Urinary bladder (tissue), 4 donors: ENCODE data around the gene XRCC4. TPM values are rescaled to one million over a fixed set of nuclear protein-coding genes. Genes with fewer than 3 reads are reported as not detected.
"Not testable (repeated sequence)": the region's sequence is repeated elsewhere in the genome, so short reads cannot be mapped to it uniquely, and the experiment has no call there.

ENCODE experiments used
- DNase-seq: peaks from one replicate; pipeline ENCODE4 v3.0.0-alpha.2; 2015; ENCODE audit errors: extremely low spot score
- H3K27ac ChIP-seq: one replicate; pipeline ENCODE4 v1.5.1; 2013; ENCODE audit warnings: low read depth, mild to moderate bottlenecking, moderate library complexity
- H3K36me3 ChIP-seq: one replicate; pipeline ENCODE4 v1.6.1; 2013; ENCODE audit warnings: mild to moderate bottlenecking, moderate library complexity; ENCODE audit not compliant: insufficient read depth
- H3K4me1 ChIP-seq: one replicate; pipeline ENCODE4 v1.6.1; 2013; ENCODE audit warnings: mild to moderate bottlenecking, moderate library complexity; ENCODE audit not compliant: insufficient read depth
- H3K4me3 ChIP-seq: one replicate; pipeline ENCODE4 v1.5.1; 2013; ENCODE audit warnings: low read depth, low read length
- WGBS: extraction: QIAGEN DNeasy Blood & Tissue Kit; methylation state at CpG from one replicate; pipeline ENCODE4 v1.1.7; 2013; 5-methylcytosine and 5-hydroxymethylcytosine counted together
- polyA plus RNA-seq: library from polyadenylated mRNA; stranded (reverse); fragments of 200-250 nt; gene quantifications from one replicate; pipeline ENCODE4 v1.2.3, GENCODE V29; 2013
- total RNA-seq: library from RNA; depleted of rRNA; stranded (reverse); fragments of >200 nt; gene quantifications from one replicate; pipeline ENCODE4 v1.2.3, GENCODE V29; 2014
- donor health status: healthy with polysubstance abuse.
- donor health status: healthy.

The XRCC4 gene
- total and polyA plus RNA-seq, 2 donors = 8.0 to 12.1 TPM

- DNase-seq = no peak
- WGBS = 99% methylated on average over 1 of the region's 1 CpG
- Histone ChIP-seq H3K36me3 (no peaks in the 10 kb centered on the region), H3K4me1 (no peaks in the 10 kb centered on the region), H3K27ac (no peak overlapping the region), H3K4me3 (no peak overlapping the region)
Measured at GRCh38 chr5:83151821-83152220, 74.5 kb downstream of the XRCC4 start.

GRCh38 chr5:83152996-83153395 is 75.6 kb downstream of the XRCC4 start:
- WGBS = 84% methylated on average over 4 of the region's 4 CpGs
- H3K36me3 ChIP-seq, H3K27ac ChIP-seq, H3K4me3 ChIP-seq, DNase-seq, H3K4me1 ChIP-seq: not testable (repeated sequence)

- no peak for DNase-seq
- no peaks in the 10 kb centered on the region for H3K36me3 ChIP-seq
- H3K4me1 ChIP-seq = no peaks in the 10 kb centered on the region
- no peak overlapping the region for H3K4me3 ChIP-seq
- H3K27ac ChIP-seq = no peak overlapping the region
- 89% methylated on average over 2 of the region's 2 CpGs for WGBS
Measured at GRCh38 chr5:83156001-83156400, 78.7 kb downstream of the XRCC4 start.

- 33% methylated on average over 2 of the region's 2 CpGs for WGBS
- Histone ChIP-seq H3K36me3 (no peaks in the 10 kb centered on the region), H3K4me1 (no peaks in the 10 kb centered on the region), H3K4me3 (no peak overlapping the region), H3K27ac (no peak overlapping the region)
- DNase-seq = no peak
Measured at GRCh38 chr5:83157163-83157562, 79.8 kb downstream of the XRCC4 start.

- no peak overlapping the region for H3K27ac ChIP-seq
- no peak for DNase-seq
- no peaks in the 10 kb centered on the region for H3K4me1 ChIP-seq
- no peaks in the 10 kb centered on the region for H3K36me3 ChIP-seq
- WGBS = 59% methylated on average over 3 of the region's 3 CpGs
- H3K4me3 ChIP-seq = no peak overlapping the region
Measured at GRCh38 chr5:83162601-83163000, 85.3 kb downstream of the XRCC4 start.

- DNase-seq = no peak
Measured at GRCh38 chr5:83167538-83167937, 90.2 kb downstream of the XRCC4 start.

GRCh38 chr5:83169571-83170337 is 92.4 kb downstream of the XRCC4 start:
- Histone ChIP-seq H3K4me1 (no peaks in the 10 kb centered on the region), H3K27ac (no peak overlapping the region), H3K4me3 (no peak overlapping the region), H3K36me3 (no peaks in the 10 kb centered on the region)
- no peak for DNase-seq
- 69% methylated on average over 2 of the region's 2 CpGs for WGBS

More at GRCh38 chr5:83167538-83167937, 90.2 kb downstream of the XRCC4 start:
- Histone ChIP-seq H3K36me3 (no peaks in the 10 kb centered on the region), H3K4me1 (no peaks in the 10 kb centered on the region), H3K4me3 (no peak overlapping the region), H3K27ac (no peak overlapping the region)

- H3K4me3 ChIP-seq = no peak overlapping the region
- no peak for DNase-seq
- H3K27ac ChIP-seq = no peak overlapping the region
- WGBS = 90% methylated on average over 1 of the region's 1 CpG
- H3K4me1 ChIP-seq = no peaks in the 10 kb centered on the region
- H3K36me3 ChIP-seq = no peaks in the 10 kb centered on the region
Measured at GRCh38 chr5:83172011-83172410, 94.7 kb downstream of the XRCC4 start.

- H3K4me3 ChIP-seq = no peak overlapping the region
- no peak overlapping the region for H3K27ac ChIP-seq
- H3K4me1 ChIP-seq = no peaks in the 10 kb centered on the region
- no peaks in the 10 kb centered on the region for H3K36me3 ChIP-seq
- no peak for DNase-seq
Measured at GRCh38 chr5:83172655-83173054, 95.3 kb downstream of the XRCC4 start.

- H3K4me3 ChIP-seq = no peak overlapping the region
- no peaks in the 10 kb centered on the region for H3K36me3 ChIP-seq
- 96% methylated on average over 2 of the region's 2 CpGs for WGBS
- H3K4me1 ChIP-seq = no peaks in the 10 kb centered on the region
- no peak overlapping the region for H3K27ac ChIP-seq
- DNase-seq = no peak
Measured at GRCh38 chr5:83173826-83174225, 96.5 kb downstream of the XRCC4 start.

GRCh38 chr5:83177803-83178202 is 100.5 kb downstream of the XRCC4 start:
- no peak for DNase-seq
- H3K4me1 ChIP-seq = no peaks in the 10 kb centered on the region
- no peak overlapping the region for H3K27ac ChIP-seq
- H3K36me3 ChIP-seq = no peaks in the 10 kb centered on the region
- no peak overlapping the region for H3K4me3 ChIP-seq
- WGBS = 99% methylated on average over 2 of the region's 2 CpGs

- H3K36me3 ChIP-seq = no peaks in the 10 kb centered on the region
- no peak overlapping the region for H3K4me3 ChIP-seq
- no peak overlapping the region for H3K27ac ChIP-seq
- no peaks in the 10 kb centered on the region for H3K4me1 ChIP-seq
- no peak for DNase-seq
Measured at GRCh38 chr5:83179966-83180365, 102.6 kb downstream of the XRCC4 start.

GRCh38 chr5:83184534-83184933 is 107.2 kb downstream of the XRCC4 start:
- H3K4me1 ChIP-seq = no peaks in the 10 kb centered on the region
- no peak for DNase-seq
- H3K4me3 ChIP-seq = no peak overlapping the region
- no peak overlapping the region for H3K27ac ChIP-seq
- H3K36me3 ChIP-seq = no peaks in the 10 kb centered on the region
- WGBS = 59% methylated on average over 3 of the region's 3 CpGs

GRCh38 chr5:83192947-83193346 is 115.6 kb downstream of the XRCC4 start:
- Histone ChIP-seq H3K27ac (no peak overlapping the region), H3K4me1 (no peaks in the 10 kb centered on the region), H3K4me3 (no peak overlapping the region), H3K36me3 (no peaks in the 10 kb centered on the region)
- DNase-seq = no peak
- 87% methylated on average over 5 of the region's 5 CpGs for WGBS
